OCI-LY1 (cell line): ENCODE data around the gene ITLN2.

Experiments used
- H2AFZ ChIP-seq: fragments of 200-600 bp; sonication (generic), shearing (Covaris generic); 2 replicates; pipeline ENCODE4 v1.6.0; 2014; ENCODE audit warnings: antibody characterized with exemption, mild to moderate bottlenecking, low read length
- H3F3A ChIP-seq: fragments of 200-600 bp; sonication (generic), shearing (Covaris generic); 2 replicates; pipeline ENCODE4 v1.6.0; 2014; ENCODE audit warnings: mild to moderate bottlenecking, antibody characterized with exemption, low read length, moderate library complexity; ENCODE audit not compliant: insufficient read depth
- H3K27ac ChIP-seq: fragments of 200-600 bp; sonication (generic); 2 replicates; pipeline ENCODE4 v1.5.1; 2014; ENCODE audit warnings: low read length, mixed run types, mild to moderate bottlenecking, low read depth; ENCODE audit not compliant: poor library complexity, severe bottlenecking
- H3K27me3 ChIP-seq: fragments of 200-600 bp; sonication (generic); 2 replicates; pipeline ENCODE4 v1.6.0; 2014; ENCODE audit warnings: antibody characterized with exemption, mild to moderate bottlenecking, low read length, moderate library complexity; ENCODE audit not compliant: insufficient read depth
- H3K36me3 ChIP-seq: fragments of 200-600 bp; sonication (generic); 2 replicates; pipeline ENCODE4 v1.6.1; 2014; ENCODE audit warnings: mild to moderate bottlenecking, antibody characterized with exemption, low read length, moderate library complexity, mixed read lengths; ENCODE audit not compliant: insufficient read depth
- H3K4me1 ChIP-seq: fragments of 200-600 bp; sonication (generic); 2 replicates; pipeline ENCODE4 v1.5.1; 2014; ENCODE audit warnings: mild to moderate bottlenecking, low read length, moderate library complexity; ENCODE audit not compliant: insufficient read depth, severe bottlenecking
- H3K4me2 ChIP-seq: fragments of 200-600 bp; sonication (generic), shearing (Covaris generic); 2 replicates; pipeline ENCODE4 v1.6.1; 2014; ENCODE audit warnings: low read length
- H3K4me3 ChIP-seq: fragments of 200-600 bp; sonication (generic); 2 replicates; pipeline ENCODE4 v1.5.1; 2014; ENCODE audit warnings: low read length, low read depth, mild to moderate bottlenecking, mixed read lengths; ENCODE audit not compliant: poor library complexity, severe bottlenecking
- H3K79me2 ChIP-seq: fragments of 200-600 bp; shearing (Covaris generic); 2 replicates; pipeline ENCODE4 v1.6.1; 2016; ENCODE audit warnings: mixed run types, low read length, mixed read lengths; ENCODE audit not compliant: insufficient read depth
- H3K9ac ChIP-seq: fragments of 200-600 bp; sonication (generic), shearing (Covaris generic); 2 replicates; pipeline ENCODE4 v1.6.1; 2014; ENCODE audit warnings: mild to moderate bottlenecking, low read length, mixed read lengths
- H3K9me2 ChIP-seq: fragments of 200-600 bp; sonication (generic), shearing (Covaris generic); 2 replicates; pipeline ENCODE4 v1.6.1; 2014; ENCODE audit warnings: low read depth, mild to moderate bottlenecking, low read length, mixed read lengths
- H3K9me3 ChIP-seq: fragments of 200-600 bp; shearing (Covaris generic); 2 replicates; pipeline ENCODE4 v1.6.1; 2014; ENCODE audit warnings: low read length, mixed read lengths
- H4K20me1 ChIP-seq: fragments of 200-600 bp; sonication (generic), shearing (Covaris generic); 2 replicates; pipeline ENCODE4 v1.6.0; 2016; ENCODE audit warnings: mild to moderate bottlenecking, low read length; ENCODE audit not compliant: insufficient read depth
- CTCF ChIP-seq: fragments of 200-600 bp; sonication (generic), shearing (Covaris generic); IDR thresholded peaks from 2 replicates; pipeline ENCODE4 v1.5.1; 2017; ENCODE audit warnings: mild to moderate bottlenecking, antibody characterized with exemption, low read length, moderate library complexity, mixed read lengths
- EZH2 ChIP-seq: fragments of 200-600 bp; sonication (generic), shearing (Covaris generic); IDR thresholded peaks from 2 replicates; pipeline ENCODE4 v1.8.0; 2017; ENCODE audit warnings: borderline replicate concordance, mixed run types, mild to moderate bottlenecking, antibody characterized with exemption, low read length, moderate library complexity, mixed read lengths

The ITLN2 gene

GRCh38 chr1:160952129-160952510 is 2.5 kb downstream of the ITLN2 start:
- H3K4me2 ChIP-seq = no peak overlapping the region
- H3K27ac ChIP-seq = no peak overlapping the region

GRCh38 chr1:160951443-160952128 is 3.0 kb downstream of the ITLN2 start:
- H3K9ac ChIP-seq = no peak overlapping the region
- no peaks in the 10 kb centered on the region for H3K36me3 ChIP-seq
- no peak overlapping the region for H2AFZ ChIP-seq
- H3K9me3 ChIP-seq = no peaks in the 10 kb centered on the region
- H3K4me1 ChIP-seq = no peaks in the 10 kb centered on the region
- H3K79me2 ChIP-seq = no peaks in the 10 kb centered on the region
- TF ChIP-seq CTCF (peak; percentile 90), EZH2 (no peak)
- H3F3A ChIP-seq = no peaks in the 10 kb centered on the region
- no peak overlapping the region for H3K27ac ChIP-seq
- H3K27me3 ChIP-seq = no peaks in the 10 kb centered on the region
- H3K9me2 ChIP-seq = no peaks in the 10 kb centered on the region
- no peaks in the 10 kb centered on the region for H4K20me1 ChIP-seq
- H3K4me3 ChIP-seq = no peak overlapping the region
- H3K4me2 ChIP-seq = no peak overlapping the region

More at GRCh38 chr1:160952129-160952510, 2.5 kb downstream of the ITLN2 start:
- H3K79me2 ChIP-seq = no peaks in the 10 kb centered on the region
- no peak overlapping the region for H3K4me3 ChIP-seq
- H3K9me2 ChIP-seq = no peaks in the 10 kb centered on the region
- no peaks in the 10 kb centered on the region for H3K9me3 ChIP-seq
- TF ChIP-seq CTCF = no peak
- TF ChIP-seq EZH2 = no peak
- H3F3A ChIP-seq = no peaks in the 10 kb centered on the region
- no peaks in the 10 kb centered on the region for H3K36me3 ChIP-seq
- no peak overlapping the region for H3K9ac ChIP-seq
- no peaks in the 10 kb centered on the region for H3K4me1 ChIP-seq
- no peaks in the 10 kb centered on the region for H4K20me1 ChIP-seq
- no peak overlapping the region for H2AFZ ChIP-seq
- H3K27me3 ChIP-seq = no peaks in the 10 kb centered on the region

GRCh38 chr1:160950657-160951056 is 4.0 kb downstream of the ITLN2 start:
- Histone ChIP-seq H3K36me3 (no peaks in the 10 kb centered on the region), H3K9me2 (no peaks in the 10 kb centered on the region), H3K4me2 (no peak overlapping the region), H3K27ac (no peak overlapping the region), H3K4me3 (no peak overlapping the region), H3K27me3 (no peaks in the 10 kb centered on the region), H3K79me2 (no peaks in the 10 kb centered on the region), H4K20me1 (no peaks in the 10 kb centered on the region), H3F3A (no peaks in the 10 kb centered on the region), H3K9me3 (no peaks in the 10 kb centered on the region), H2AFZ (no peak overlapping the region), H3K4me1 (no peaks in the 10 kb centered on the region), H3K9ac (no peak overlapping the region)
- no peak for TF ChIP-seq EZH2
- no peak for TF ChIP-seq CTCF
